ENCODE measurements around the gene ZBTB7A.

DNA sequence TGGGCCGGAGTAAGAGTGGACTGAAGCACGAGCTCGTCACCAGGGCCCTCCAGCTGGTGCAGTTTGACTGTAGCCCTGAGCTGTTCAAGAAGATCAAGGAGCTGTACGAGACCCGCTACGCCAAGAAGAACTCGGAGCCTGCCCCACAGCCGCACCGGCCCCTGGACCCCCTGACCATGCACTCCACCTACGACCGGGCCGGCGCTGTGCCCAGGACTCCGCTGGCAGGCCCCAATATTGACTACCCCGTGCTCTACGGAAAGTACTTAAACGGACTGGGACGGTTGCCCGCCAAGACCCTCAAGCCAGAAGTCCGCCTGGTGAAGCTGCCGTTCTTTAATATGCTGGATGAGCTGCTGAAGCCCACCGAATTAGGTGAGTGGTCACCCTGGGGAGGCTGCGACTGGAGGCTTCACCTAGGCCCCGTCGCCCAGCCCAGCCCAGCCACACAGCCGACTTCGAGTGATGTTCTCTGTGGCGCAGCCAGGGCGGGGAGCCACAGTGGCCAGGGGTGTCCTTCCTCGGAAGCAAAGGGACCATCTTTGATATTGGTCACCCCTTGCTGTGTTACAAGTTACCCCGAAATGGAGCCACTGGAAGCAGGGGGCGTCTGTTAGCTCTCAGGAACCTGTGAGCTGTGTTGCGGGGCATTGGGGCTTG lies 53.6 kb downstream of the ZBTB7A start:
- TF ChIP-seq ZNF416 (CRISPR knock-in tag; IDR thresholded peaks at IDR 0.05) (no peak), CBFB (CRISPR knock-in tag; IDR thresholded peaks at IDR 0.05; ENCODE audit: low read depth) (no peak), ETV6 (CRISPR knock-in tag; IDR thresholded peaks at IDR 0.05) (no peak), E2F1 (CRISPR knock-in tag; IDR thresholded peaks at IDR 0.05) (no peak), USF2 (CRISPR knock-in tag; IDR thresholded peaks at IDR 0.05) (no peak), KAT7 (CRISPR knock-in tag; IDR thresholded peaks at IDR 0.05; ENCODE audit: borderline replicate concordance) (no peak), HMGXB4 (CRISPR knock-in tag; IDR thresholded peaks at IDR 0.05) (no peak)
- TF ChIP-seq, protein P1, sequence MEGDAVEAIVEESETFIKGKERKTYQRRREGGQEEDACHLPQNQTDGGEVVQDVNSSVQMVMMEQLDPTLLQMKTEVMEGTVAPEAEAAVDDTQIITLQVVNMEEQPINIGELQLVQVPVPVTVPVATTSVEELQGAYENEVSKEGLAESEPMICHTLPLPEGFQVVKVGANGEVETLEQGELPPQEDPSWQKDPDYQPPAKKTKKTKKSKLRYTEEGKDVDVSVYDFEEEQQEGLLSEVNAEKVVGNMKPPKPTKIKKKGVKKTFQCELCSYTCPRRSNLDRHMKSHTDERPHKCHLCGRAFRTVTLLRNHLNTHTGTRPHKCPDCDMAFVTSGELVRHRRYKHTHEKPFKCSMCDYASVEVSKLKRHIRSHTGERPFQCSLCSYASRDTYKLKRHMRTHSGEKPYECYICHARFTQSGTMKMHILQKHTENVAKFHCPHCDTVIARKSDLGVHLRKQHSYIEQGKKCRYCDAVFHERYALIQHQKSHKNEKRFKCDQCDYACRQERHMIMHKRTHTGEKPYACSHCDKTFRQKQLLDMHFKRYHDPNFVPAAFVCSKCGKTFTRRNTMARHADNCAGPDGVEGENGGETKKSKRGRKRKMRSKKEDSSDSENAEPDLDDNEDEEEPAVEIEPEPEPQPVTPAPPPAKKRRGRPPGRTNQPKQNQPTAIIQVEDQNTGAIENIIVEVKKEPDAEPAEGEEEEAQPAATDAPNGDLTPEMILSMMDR (IDR thresholded peaks at IDR 0.05), result no peak
- TF ChIP-seq, protein P2, sequence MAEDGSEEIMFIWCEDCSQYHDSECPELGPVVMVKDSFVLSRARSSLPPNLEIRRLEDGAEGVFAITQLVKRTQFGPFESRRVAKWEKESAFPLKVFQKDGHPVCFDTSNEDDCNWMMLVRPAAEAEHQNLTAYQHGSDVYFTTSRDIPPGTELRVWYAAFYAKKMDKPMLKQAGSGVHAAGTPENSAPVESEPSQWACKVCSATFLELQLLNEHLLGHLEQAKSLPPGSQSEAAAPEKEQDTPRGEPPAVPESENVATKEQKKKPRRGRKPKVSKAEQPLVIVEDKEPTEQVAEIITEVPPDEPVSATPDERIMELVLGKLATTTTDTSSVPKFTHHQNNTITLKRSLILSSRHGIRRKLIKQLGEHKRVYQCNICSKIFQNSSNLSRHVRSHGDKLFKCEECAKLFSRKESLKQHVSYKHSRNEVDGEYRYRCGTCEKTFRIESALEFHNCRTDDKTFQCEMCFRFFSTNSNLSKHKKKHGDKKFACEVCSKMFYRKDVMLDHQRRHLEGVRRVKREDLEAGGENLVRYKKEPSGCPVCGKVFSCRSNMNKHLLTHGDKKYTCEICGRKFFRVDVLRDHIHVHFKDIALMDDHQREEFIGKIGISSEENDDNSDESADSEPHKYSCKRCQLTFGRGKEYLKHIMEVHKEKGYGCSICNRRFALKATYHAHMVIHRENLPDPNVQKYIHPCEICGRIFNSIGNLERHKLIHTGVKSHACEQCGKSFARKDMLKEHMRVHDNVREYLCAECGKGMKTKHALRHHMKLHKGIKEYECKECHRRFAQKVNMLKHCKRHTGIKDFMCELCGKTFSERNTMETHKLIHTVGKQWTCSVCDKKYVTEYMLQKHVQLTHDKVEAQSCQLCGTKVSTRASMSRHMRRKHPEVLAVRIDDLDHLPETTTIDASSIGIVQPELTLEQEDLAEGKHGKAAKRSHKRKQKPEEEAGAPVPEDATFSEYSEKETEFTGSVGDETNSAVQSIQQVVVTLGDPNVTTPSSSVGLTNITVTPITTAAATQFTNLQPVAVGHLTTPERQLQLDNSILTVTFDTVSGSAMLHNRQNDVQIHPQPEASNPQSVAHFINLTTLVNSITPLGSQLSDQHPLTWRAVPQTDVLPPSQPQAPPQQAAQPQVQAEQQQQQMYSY (CRISPR knock-in tag; IDR thresholded peaks at IDR 0.05), result no peak
